OCI-LY3 (cell line): ENCODE measurements around the gene ZNF444.

Experiments
- CTCF ChIP-seq: fragments of 200-600, 300-600 bp; sonication (generic); IDR thresholded peaks from 2 replicates; pipeline ENCODE4 v1.5.1; 2014; ENCODE audit warnings: antibody characterized with exemption, low read length, low read depth
- EZH2phosphoT487 ChIP-seq: fragments of 200-600 bp; shearing (Covaris generic); IDR thresholded peaks from 2 replicates; pipeline ENCODE4 v1.6.1; 2018; ENCODE audit warnings: antibody characterized with exemption, mixed run types, low read depth

- no peak for TF ChIP-seq CTCF
- no peak for TF ChIP-seq EZH2phosphoT487
Observed at GRCh38 chr19:56091751-56092546, 49.1 kb upstream of the ZNF444 start.
